GM18505 (cell line): ENCODE data around the gene CPS1.

Experiments used
- ATAC-seq: cut with Tn5 transposase; IDR thresholded peaks from one replicate; pipeline ENCODE4 v1.9.1; 2021; ENCODE audit not compliant: unreplicated experiment
- POLR2A ChIP-seq: IDR thresholded peaks from 4 replicates; pipeline ENCODE4 v1.6.1; 2011; ENCODE audit warnings: borderline replicate concordance; ENCODE audit not compliant: insufficient read depth, insufficient read length; ENCODE audit errors: extremely low read depth

CPS1 gene

DNA sequence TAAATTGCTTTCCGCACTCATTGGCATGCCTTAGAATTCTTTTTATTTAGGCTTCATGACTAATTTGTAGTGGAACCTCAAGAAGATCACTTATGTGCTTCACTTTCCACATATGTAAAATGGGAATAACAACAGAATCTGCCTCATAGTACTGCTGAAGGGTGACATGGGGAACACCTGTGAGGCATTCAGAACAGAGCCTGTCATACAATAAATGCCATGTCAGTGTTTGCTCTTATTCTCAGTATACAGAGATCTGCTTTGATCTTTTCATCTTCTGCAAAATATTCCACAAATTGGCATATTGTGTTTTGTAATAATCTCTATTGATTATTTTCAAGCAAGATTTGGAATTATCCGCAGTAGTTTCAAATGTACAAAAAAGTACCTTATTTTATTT lies 17.4 kb upstream of the CPS1 start:
- TF ChIP-seq POLR2A = no peak
- no peak for ATAC-seq

- TF ChIP-seq POLR2A = no peak
- no peak for ATAC-seq
These were observed 16.6 kb upstream of the CPS1 start for GRCh38 chr2:210539578-210540416.

DNA sequence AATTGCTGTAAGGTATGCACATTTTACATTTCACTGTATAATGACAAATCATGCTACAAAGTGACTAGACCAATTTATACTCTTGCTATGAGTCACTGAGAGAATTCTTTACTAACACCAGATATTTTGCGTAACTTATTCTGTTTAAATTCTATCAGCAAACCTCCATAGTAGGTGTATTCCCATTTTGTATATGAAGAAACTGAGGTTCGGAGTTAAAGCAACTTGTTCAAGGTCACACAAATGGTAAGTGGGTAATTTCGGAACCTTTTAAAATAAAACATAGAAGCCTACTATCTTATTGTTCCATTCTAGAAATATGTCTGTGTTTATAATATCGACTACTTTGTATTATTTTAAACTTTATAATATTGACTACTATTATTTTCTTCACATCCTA lies 15.9 kb upstream of the CPS1 start:
- ATAC-seq = no peak
- no peak for TF ChIP-seq POLR2A

DNA sequence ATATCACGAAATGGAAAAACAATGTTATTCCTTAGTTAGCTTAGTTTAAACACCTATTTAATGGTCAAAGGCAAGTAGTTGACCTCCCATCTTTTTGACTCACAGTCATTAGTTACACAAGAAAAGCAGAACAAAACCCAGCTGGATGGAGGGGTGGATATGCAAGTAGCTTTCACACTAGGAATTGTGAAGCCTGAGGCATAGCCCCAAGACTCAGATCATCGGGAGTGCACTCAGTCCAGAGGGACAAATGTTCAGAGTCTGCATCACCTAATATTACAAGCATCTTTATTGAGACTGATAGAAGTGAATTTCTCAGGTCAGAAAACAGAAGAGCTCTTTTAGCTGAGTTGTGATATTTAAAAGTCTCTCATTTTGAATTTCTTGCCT lies 15.5 kb upstream of the CPS1 start:
- no peak for TF ChIP-seq POLR2A
- no peak for ATAC-seq

DNA sequence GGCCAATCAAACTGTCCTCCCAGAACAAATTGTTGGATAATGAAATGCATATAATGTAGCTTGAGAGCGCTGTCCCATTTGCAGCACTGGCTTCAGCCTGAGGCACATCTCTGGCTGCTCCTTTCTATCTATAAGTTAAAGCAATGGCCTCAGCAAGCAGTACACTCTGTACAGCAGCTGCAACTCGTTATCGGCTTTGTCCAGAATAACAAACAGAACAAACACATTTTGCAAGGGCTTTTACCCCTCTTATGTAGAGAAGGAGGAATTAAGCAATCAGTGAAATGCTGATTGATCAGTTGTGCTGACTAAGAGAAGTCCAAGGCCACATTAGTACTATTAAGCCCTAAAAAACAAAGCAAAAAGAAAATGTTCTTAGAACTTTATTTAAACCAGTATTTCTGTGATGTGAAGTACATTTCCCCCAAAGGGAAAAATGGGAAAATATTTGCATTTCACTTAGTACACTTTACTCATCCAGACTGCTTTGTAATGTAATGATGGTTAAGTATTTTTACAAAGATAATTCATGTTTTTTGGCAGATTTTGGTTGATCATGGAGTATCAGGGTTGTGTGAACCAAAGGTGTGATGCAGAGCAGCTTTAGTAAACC lies 15.0 kb upstream of the CPS1 start:
- no peak for ATAC-seq
- TF ChIP-seq POLR2A = no peak

GRCh38 chr2:210544007-210544590 lies 12.3 kb upstream of the CPS1 start:
- no peak for ATAC-seq
- no peak for TF ChIP-seq POLR2A

DNA sequence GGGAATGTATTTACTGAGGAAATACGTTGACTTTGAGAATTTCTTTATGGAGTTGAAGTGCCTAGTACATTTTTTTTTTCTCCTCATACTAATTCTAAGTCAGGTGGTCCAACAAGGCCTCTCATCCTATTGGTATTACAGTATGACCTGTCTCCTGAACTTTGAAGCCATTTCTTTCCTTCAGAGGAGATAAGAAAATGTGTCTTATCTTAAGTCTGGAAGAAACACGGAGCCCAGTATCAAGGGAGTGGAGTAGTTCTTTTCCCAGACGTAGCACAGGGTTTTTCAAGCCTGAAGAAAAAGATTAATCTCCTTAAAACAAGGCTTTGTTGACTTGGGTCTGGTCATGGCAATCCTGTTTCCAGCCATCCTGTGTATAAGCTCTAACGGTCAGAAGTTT lies 11.6 kb upstream of the CPS1 start:
- no peak for ATAC-seq
- TF ChIP-seq POLR2A = no peak

GRCh38 chr2:210546424-210547208 lies 9.8 kb upstream of the CPS1 start:
- TF ChIP-seq POLR2A = no peak
- no peak for ATAC-seq

- no peak for TF ChIP-seq POLR2A
- no peak for ATAC-seq
These were observed 8.4 kb upstream of the CPS1 start for GRCh38 chr2:210548031-210548430.

- TF ChIP-seq POLR2A = no peak
- ATAC-seq = no peak
These were observed 7.5 kb upstream of the CPS1 start for GRCh38 chr2:210548878-210549384.

DNA sequence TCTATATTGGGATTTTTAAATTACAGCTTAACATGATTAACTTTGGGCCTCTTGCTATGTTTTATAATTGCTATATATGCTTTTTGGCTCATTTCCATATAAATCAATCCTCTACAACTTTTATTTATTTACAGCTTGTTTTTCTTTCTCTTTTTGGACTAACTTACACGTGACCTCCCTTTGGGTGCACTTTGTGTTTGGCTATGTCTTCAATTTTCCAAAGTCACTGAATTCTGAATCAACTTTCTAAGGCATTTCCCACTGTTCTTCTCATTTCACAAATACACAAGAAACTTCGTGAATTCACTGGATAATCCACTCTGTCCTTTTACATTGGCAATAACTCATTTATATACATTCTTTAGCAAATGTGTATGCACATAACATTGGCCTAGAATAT lies 5.4 kb upstream of the CPS1 start:
- ATAC-seq = no peak
- no peak for TF ChIP-seq POLR2A

GRCh38 chr2:210553373-210553772 lies 3.0 kb upstream of the CPS1 start:
- no peak for ATAC-seq
- TF ChIP-seq POLR2A = no peak

DNA sequence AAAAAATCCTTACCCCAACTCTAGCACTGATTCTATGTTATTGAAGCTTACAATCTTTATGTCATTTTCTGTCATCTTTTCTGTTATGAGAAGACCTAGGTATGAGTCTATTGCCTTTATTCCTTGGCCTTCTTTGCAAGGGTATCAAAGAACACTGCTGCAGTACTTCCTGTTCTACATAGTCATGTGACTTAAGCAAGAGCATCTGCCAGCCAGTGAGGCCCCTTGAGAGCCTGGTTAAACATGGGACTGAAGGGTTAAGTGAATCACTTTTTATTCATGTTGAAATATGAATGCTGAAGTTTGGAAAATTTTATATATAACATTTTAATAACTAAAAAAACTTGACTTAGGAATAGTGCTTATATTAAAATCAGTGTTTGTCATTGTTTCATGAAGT lies 844 bp upstream of the CPS1 start:
- no peak for TF ChIP-seq POLR2A
- ATAC-seq = no peak
